ENCODE data around the gene SLC1A6. TPM values are rescaled to one million over a fixed set of nuclear protein-coding genes. Genes with fewer than 3 reads are reported as not detected.

SLC1A6 gene
- not detected for total RNA-seq

GRCh38 chr19:14979476-14980255, at the start of gene SLC1A6:
SLC1A6 (minus strand) TSS chr19:14979864; CDS start chr19:14972910, 6,954 bp downstream.
- Histone ChIP-seq H3K27me3 (peaks cover 17 to 30% (median 22%) of the 10 kb centered on the region in 3 donors), H3K36me3 (no peaks in the 10 kb centered on the region), H3K27ac (no peak within 1 kb of the TSS), H3K4me1 (no peaks in the 10 kb centered on the region), H3K9me3 (no peaks in the 10 kb centered on the region), H3K4me3 (no peak within 1 kb of the TSS)
- ATAC-seq (no peak), DNase-seq (no peak)
- in situ Hi-C loops (cut with MboI; ENCODE audit: low sequenced_read_pairs in 4 of 4), result no loop called here
- no peak for TF ChIP-seq POLR2A (IDR thresholded peaks at IDR 0.05)
- no peak for TF ChIP-seq CTCF (IDR thresholded peaks at IDR 0.05 in 4 of 5, conservative IDR thresholded peaks at IDR 0.05 in 1 of 5)
- intact Hi-C loops (cut with DNase I; ENCODE audit: low total_unique reads), result no loop called here

GRCh38 chr19:15028490-15028889, 48.8 kb upstream of the SLC1A6 start:
- intact Hi-C loops (cut with DNase I; ENCODE audit: low total_unique reads) (no loop called here), in situ Hi-C loops (cut with MboI; ENCODE audit: low sequenced_read_pairs in 4 of 4) (no loop called here)
- H3K9me3 ChIP-seq, result no peaks in the 10 kb centered on the region
- TF ChIP-seq CTCF (IDR thresholded peaks at IDR 0.05 in 4 of 5, conservative IDR thresholded peaks at IDR 0.05 in 1 of 5) (no peak), POLR2A (IDR thresholded peaks at IDR 0.05) (no peak)
- no peak overlapping the region for H3K4me3 ChIP-seq
- H3K4me1 ChIP-seq, result no peaks in the 10 kb centered on the region
- no peaks in the 10 kb centered on the region for H3K36me3 ChIP-seq
- DNase-seq (no peak), ATAC-seq (no peak)
- H3K27me3 ChIP-seq, result no peaks in the 10 kb centered on the region
- H3K27ac ChIP-seq, result no peak overlapping the region

GRCh38 chr19:15025217-15025616, 45.6 kb upstream of the SLC1A6 start:
- no peak overlapping the region for H3K27ac ChIP-seq
- in situ Hi-C loops (cut with MboI; ENCODE audit: low sequenced_read_pairs in 4 of 4), result no loop called here
- intact Hi-C loops (cut with DNase I; ENCODE audit: low total_unique reads), result no loop called here
- no peak for DNase-seq
- no peaks in the 10 kb centered on the region for H3K9me3 ChIP-seq
- ATAC-seq, result no peak
- H3K4me3 ChIP-seq, result no peak overlapping the region
- no peaks in the 10 kb centered on the region for H3K4me1 ChIP-seq
- H3K36me3 ChIP-seq, result no peaks in the 10 kb centered on the region
- TF ChIP-seq CTCF (IDR thresholded peaks at IDR 0.05 in 4 of 5, conservative IDR thresholded peaks at IDR 0.05 in 1 of 5) (no peak), POLR2A (IDR thresholded peaks at IDR 0.05) (no peak)
- H3K27me3 ChIP-seq, result peaks cover 0 to 2% (median 0%) of the 10 kb centered on the region in 3 donors

- Histone ChIP-seq H3K4me1 (no peaks in the 10 kb centered on the region), H3K27me3 (peaks cover 0 to 2% (median 0%) of the 10 kb centered on the region in 3 donors), H3K9me3 (no peaks in the 10 kb centered on the region), H3K4me3 (no peak overlapping the region), H3K27ac (no peak overlapping the region), H3K36me3 (no peaks in the 10 kb centered on the region)
- intact Hi-C loops (cut with DNase I; ENCODE audit: low total_unique reads), result no loop called here
- ATAC-seq, result no peak
- DNase-seq, result no peak
- in situ Hi-C loops (cut with MboI; ENCODE audit: low sequenced_read_pairs in 4 of 4), result no loop called here
- TF ChIP-seq POLR2A (IDR thresholded peaks at IDR 0.05) (no peak), CTCF (IDR thresholded peaks at IDR 0.05 in 4 of 5, conservative IDR thresholded peaks at IDR 0.05 in 1 of 5) (no peak)
Observed at GRCh38 chr19:15022752-15023151, 43.1 kb upstream of the SLC1A6 start.
